MM.1S (cell line): ENCODE results near the gene TOGARAM2.

Source experiments
- DNase-seq: peaks from one replicate; pipeline ENCODE4 v3.0.0-alpha.2; 2015
- H2AFZ ChIP-seq: fragments of 300-600 bp; sonication (generic); 2 replicates; pipeline ENCODE4 v1.6.0; 2016; ENCODE audit warnings: antibody characterized with exemption, low read length
- H3F3A ChIP-seq: fragments of 300-600 bp; sonication (generic); 2 replicates; pipeline ENCODE4 v1.6.1; 2016; ENCODE audit warnings: mild to moderate bottlenecking, antibody characterized with exemption, low read length, moderate library complexity, mixed read lengths; ENCODE audit not compliant: insufficient read depth
- H3K27ac ChIP-seq: fragments of 300-600 bp; sonication (generic); 2 replicates; pipeline ENCODE4 v1.5.1; 2016; ENCODE audit warnings: mild to moderate bottlenecking, low read length
- H3K27me3 ChIP-seq: fragments of 300-600 bp; sonication (generic); replicated peaks from 2 replicates; pipeline ENCODE4 v1.6.0; 2016; ENCODE audit warnings: low read length; ENCODE audit not compliant: insufficient read depth
- H3K36me3 ChIP-seq: fragments of 300-600 bp; sonication (generic); replicated peaks from 2 replicates; pipeline ENCODE4 v1.6.1; 2016; ENCODE audit warnings: mild to moderate bottlenecking, low read length, mixed read lengths; ENCODE audit not compliant: insufficient read depth
- H3K4me1 ChIP-seq: fragments of 300-600 bp; sonication (generic); 2 replicates; pipeline ENCODE4 v1.6.1; 2016; ENCODE audit warnings: low read length, mixed read lengths
- H3K4me2 ChIP-seq: fragments of 300-600 bp; sonication (generic); 2 replicates; pipeline ENCODE4 v1.6.0; 2016; ENCODE audit warnings: low read depth, low read length
- H3K4me3 ChIP-seq: fragments of 300-600 bp; sonication (generic); 2 replicates; pipeline ENCODE4 v1.5.1; 2016; ENCODE audit warnings: low read length, mixed read lengths
- H3K79me2 ChIP-seq: fragments of 300-600 bp; sonication (generic); 2 replicates; pipeline ENCODE4 v1.6.1; 2016; ENCODE audit warnings: mixed run types, low read length, mixed read lengths
- H3K9ac ChIP-seq: fragments of 300-600 bp; sonication (generic); 2 replicates; pipeline ENCODE4 v1.6.1; 2016; ENCODE audit warnings: low read length, mixed read lengths
- H3K9me2 ChIP-seq: fragments of 300-600 bp; sonication (generic); replicated peaks from 2 replicates; pipeline ENCODE4 v1.6.1; 2016; ENCODE audit warnings: mild to moderate bottlenecking, low read length, mixed read lengths; ENCODE audit not compliant: insufficient read depth
- H3K9me3 ChIP-seq: fragments of 300-600 bp; sonication (generic); replicated peaks from 2 replicates; pipeline ENCODE4 v1.6.1; 2016; ENCODE audit warnings: mild to moderate bottlenecking, low read length, mixed read lengths; ENCODE audit not compliant: insufficient read depth
- H4K20me1 ChIP-seq: fragments of 300-600 bp; sonication (generic); 2 replicates; pipeline ENCODE4 v1.6.1; 2016; ENCODE audit warnings: mild to moderate bottlenecking, low read length, moderate library complexity, mixed read lengths; ENCODE audit not compliant: insufficient read depth
- CTCF ChIP-seq: fragments of 300-600 bp; sonication (generic); IDR thresholded peaks from 2 replicates; pipeline ENCODE4 v1.5.1; 2016; ENCODE audit warnings: antibody characterized with exemption, low read length, mixed read lengths
- EZH2 ChIP-seq: fragments of 300-600 bp; sonication (generic); optimal IDR thresholded peaks from 2 replicates; pipeline ENCODE3; 2017; ENCODE audit warnings: low read depth, mild to moderate bottlenecking, antibody characterized with exemption, low read length, mixed read lengths
- EZH2phosphoT487 ChIP-seq: fragments of 300-600 bp; sonication (generic); IDR thresholded peaks from 2 replicates; pipeline ENCODE4 v1.6.1; 2018; ENCODE audit warnings: antibody characterized with exemption, low read length

The TOGARAM2 gene

GRCh38 chr2:29015701-29016470 lies 34.8 kb downstream of the TOGARAM2 start:
- no peaks in the 10 kb centered on the region for H4K20me1 ChIP-seq
- no peak overlapping the region for H3K4me3 ChIP-seq
- H3K27ac ChIP-seq: no peak overlapping the region
- TF ChIP-seq CTCF: no peak
- TF ChIP-seq EZH2phosphoT487: no peak
- TF ChIP-seq EZH2: no peak
- H3K4me1 ChIP-seq: no peaks in the 10 kb centered on the region
- no peak overlapping the region for H3K9ac ChIP-seq
- no peaks in the 10 kb centered on the region for H3K36me3 ChIP-seq
- DNase-seq: no peak
- no peak overlapping the region for H3K4me2 ChIP-seq
- no peaks in the 10 kb centered on the region for H3K27me3 ChIP-seq
- no peaks in the 10 kb centered on the region for H3K9me2 ChIP-seq
- H3K9me3 ChIP-seq: no peaks in the 10 kb centered on the region
- H3K79me2 ChIP-seq: no peaks in the 10 kb centered on the region
- no peaks in the 10 kb centered on the region for H3F3A ChIP-seq
- H2AFZ ChIP-seq: no peak overlapping the region

- H3K9ac ChIP-seq: no peak overlapping the region
- H3K4me1 ChIP-seq: no peaks in the 10 kb centered on the region
- H3K27me3 ChIP-seq: no peaks in the 10 kb centered on the region
- no peak overlapping the region for H3K4me2 ChIP-seq
- no peak for DNase-seq
- H3F3A ChIP-seq: no peaks in the 10 kb centered on the region
- no peaks in the 10 kb centered on the region for H3K79me2 ChIP-seq
- no peaks in the 10 kb centered on the region for H3K36me3 ChIP-seq
- TF ChIP-seq CTCF (no peak), EZH2 (no peak), EZH2phosphoT487 (no peak)
- no peaks in the 10 kb centered on the region for H3K9me2 ChIP-seq
- no peak overlapping the region for H3K27ac ChIP-seq
- H4K20me1 ChIP-seq: no peaks in the 10 kb centered on the region
- no peak overlapping the region for H2AFZ ChIP-seq
- H3K4me3 ChIP-seq: no peak overlapping the region
- H3K9me3 ChIP-seq: no peaks in the 10 kb centered on the region
These were observed 35.4 kb downstream of the TOGARAM2 start for GRCh38 chr2:29016504-29016903.

GRCh38 chr2:29017716-29018435 lies 36.8 kb downstream of the TOGARAM2 start:
- no peak overlapping the region for H3K4me3 ChIP-seq
- no peak overlapping the region for H2AFZ ChIP-seq
- no peaks in the 10 kb centered on the region for H3K36me3 ChIP-seq
- no peaks in the 10 kb centered on the region for H3F3A ChIP-seq
- DNase-seq: no peak
- no peak overlapping the region for H3K27ac ChIP-seq
- H3K4me1 ChIP-seq: no peaks in the 10 kb centered on the region
- H3K79me2 ChIP-seq: no peaks in the 10 kb centered on the region
- H3K9ac ChIP-seq: no peak overlapping the region
- H3K9me3 ChIP-seq: no peaks in the 10 kb centered on the region
- no peaks in the 10 kb centered on the region for H3K9me2 ChIP-seq
- H4K20me1 ChIP-seq: no peaks in the 10 kb centered on the region
- H3K27me3 ChIP-seq: no peaks in the 10 kb centered on the region
- TF ChIP-seq EZH2phosphoT487 (no peak), EZH2 (no peak), CTCF (no peak)
- no peak overlapping the region for H3K4me2 ChIP-seq
